Heart left ventricle (tissue), 13 donors: Measurements from ENCODE around the gene DTNB.

Source experiments
- CTCF ChIP-seq, 12 donors: fragments of 200-600 bp; sonication (generic) in 4 of 12; IDR thresholded peaks; one replicate each; pipeline versions ENCODE4 v1.5.0 to v1.8.0; 2018 to 2022; ENCODE audit warnings: antibody characterized with exemption in 12 of 12, mild to moderate bottlenecking in 5 of 12
- POLR2A ChIP-seq, 2 donors: fragments of 450-650 bp; IDR thresholded peaks; one replicate each; pipeline ENCODE4 v1.6.1; 2017; ENCODE audit warnings: antibody characterized with exemption in 2 of 2, mild to moderate bottlenecking in 2 of 2, moderate library complexity in 2 of 2
- donor health status: ischemic (EF 13 %, LVEDD 7.1; RV severe dilation, severe dysfunction).
- donor health status: DM: no; HTN: yes; CAD: no.
- donor health status: DM: no; HTN: no; CAD: no.
- donor health status: ischemic (EF 25% LVEDD 6.9; RV normal size, moderate dysfunction).
- donor health status: ischemic (EF 25% LVEDD 5.7; RV mildly dilated, moderate dysfunction).
- donor health status: ischemic (EF 35%, LVEDD 5.7; RV mildly dilated, moderate dysfunction).
- donor health status: nonischemic (EF 11% LVEDD 7.7; RV severe dilation, severe dysfunction).
- donor health status: DM: yes; HTN: yes; CAD: no.
- donor health status: PGD.
- donor health status: ischemic (EF 29% LVEDD 5.4; RV normal size, mild dysfunction).
- donor health status: nonischemic (EF 23%, LVEDD 6.1; RV moderate dilation, normal function).

- no peak for TF ChIP-seq CTCF (IDR thresholded peaks at IDR 0.05)
- no peak for TF ChIP-seq POLR2A (IDR thresholded peaks at IDR 0.05)
Measured at GRCh38 chr2:25595393-25595792, 78.0 kb downstream of the DTNB start.
